ENCODE results near the gene CMYA5.
A peak's percentile ranks its signal among the peaks of the same experiment; 100 is the strongest.

The CMYA5 gene

GRCh38 chr5:79787448-79787847 is 97.8 kb downstream of the CMYA5 start:
- no peak overlapping the region for H3K4me3 ChIP-seq (ENCODE audit: control insufficient read depth, low read depth, low read length)
- TF ChIP-seq, protein P1, sequence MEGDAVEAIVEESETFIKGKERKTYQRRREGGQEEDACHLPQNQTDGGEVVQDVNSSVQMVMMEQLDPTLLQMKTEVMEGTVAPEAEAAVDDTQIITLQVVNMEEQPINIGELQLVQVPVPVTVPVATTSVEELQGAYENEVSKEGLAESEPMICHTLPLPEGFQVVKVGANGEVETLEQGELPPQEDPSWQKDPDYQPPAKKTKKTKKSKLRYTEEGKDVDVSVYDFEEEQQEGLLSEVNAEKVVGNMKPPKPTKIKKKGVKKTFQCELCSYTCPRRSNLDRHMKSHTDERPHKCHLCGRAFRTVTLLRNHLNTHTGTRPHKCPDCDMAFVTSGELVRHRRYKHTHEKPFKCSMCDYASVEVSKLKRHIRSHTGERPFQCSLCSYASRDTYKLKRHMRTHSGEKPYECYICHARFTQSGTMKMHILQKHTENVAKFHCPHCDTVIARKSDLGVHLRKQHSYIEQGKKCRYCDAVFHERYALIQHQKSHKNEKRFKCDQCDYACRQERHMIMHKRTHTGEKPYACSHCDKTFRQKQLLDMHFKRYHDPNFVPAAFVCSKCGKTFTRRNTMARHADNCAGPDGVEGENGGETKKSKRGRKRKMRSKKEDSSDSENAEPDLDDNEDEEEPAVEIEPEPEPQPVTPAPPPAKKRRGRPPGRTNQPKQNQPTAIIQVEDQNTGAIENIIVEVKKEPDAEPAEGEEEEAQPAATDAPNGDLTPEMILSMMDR (conservative IDR thresholded peaks at IDR 0.05; ENCODE audit: control insufficient read depth, insufficient read depth, low read depth, low read length): no peak
- DNase-seq (ENCODE audit: low read depth): no peak

- DNase-seq (ENCODE audit: low read depth): no peak
- TF ChIP-seq, protein P1 (conservative IDR thresholded peaks at IDR 0.05; ENCODE audit: control insufficient read depth, insufficient read depth, low read depth, low read length): no peak
- no peak overlapping the region for H3K4me3 ChIP-seq (ENCODE audit: control insufficient read depth, low read depth, low read length)
Observed at GRCh38 chr5:79791843-79792242, 102.2 kb downstream of the CMYA5 start.

- no peak overlapping the region for H3K4me3 ChIP-seq (ENCODE audit: control insufficient read depth, low read depth, low read length)
- TF ChIP-seq, protein P1 (conservative IDR thresholded peaks at IDR 0.05; ENCODE audit: control insufficient read depth, insufficient read depth, low read depth, low read length): no peak
- no peak for DNase-seq (ENCODE audit: low read depth)
Observed at GRCh38 chr5:79792463-79792862, 102.8 kb downstream of the CMYA5 start.

DNA sequence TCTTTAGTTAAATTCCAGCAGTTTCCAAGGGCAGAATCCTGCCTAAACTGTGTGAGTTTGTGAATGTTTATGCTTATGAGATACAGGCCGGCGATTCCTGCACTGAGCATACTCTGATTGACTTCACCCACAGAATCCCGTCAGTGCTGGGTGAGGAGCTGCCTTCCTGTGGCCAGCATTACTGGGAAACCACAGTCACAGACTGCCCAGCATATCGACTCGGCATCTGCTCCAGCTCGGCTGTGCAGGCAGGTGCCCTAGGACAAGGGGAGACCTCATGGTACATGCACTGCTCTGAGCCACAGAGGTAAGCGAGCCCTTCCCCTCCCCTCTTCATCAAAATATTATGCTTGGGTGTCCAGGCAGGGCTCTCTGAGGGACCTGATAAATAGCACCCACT is 103.7 kb downstream of the CMYA5 start:
- TF ChIP-seq, protein P1 (conservative IDR thresholded peaks at IDR 0.05; ENCODE audit: control insufficient read depth, insufficient read depth, low read depth, low read length): no peak
- no peak overlapping the region for H3K4me3 ChIP-seq (ENCODE audit: control insufficient read depth, low read depth, low read length)
- no peak for DNase-seq (ENCODE audit: low read depth)

DNA sequence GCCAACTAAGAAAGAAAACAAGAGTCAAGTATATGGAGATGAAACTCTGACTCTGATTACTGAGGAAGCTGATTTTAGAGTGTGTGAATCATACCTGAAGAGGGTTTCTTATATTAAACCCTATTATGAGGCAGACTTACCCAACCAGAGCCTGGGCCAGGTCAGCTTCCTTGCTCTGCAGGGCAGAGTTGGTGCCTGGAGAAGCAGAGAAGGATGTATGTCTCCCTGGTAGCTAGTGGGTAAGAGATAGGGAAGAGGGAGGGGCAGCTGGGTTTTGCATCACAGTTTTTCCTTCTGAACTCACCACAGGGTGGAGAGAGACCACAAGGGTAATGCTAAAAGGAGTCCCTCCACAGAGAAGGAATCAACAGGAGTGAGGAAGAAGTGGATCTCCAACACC is 104.1 kb downstream of the CMYA5 start:
- TF ChIP-seq, protein P1 (conservative IDR thresholded peaks at IDR 0.05; ENCODE audit: control insufficient read depth, insufficient read depth, low read depth, low read length): no peak
- DNase-seq (ENCODE audit: low read depth): no peak

GRCh38 chr5:79794347-79794746 is 104.7 kb downstream of the CMYA5 start:
- DNase-seq (ENCODE audit: low read depth): no peak
- TF ChIP-seq, protein P1 (conservative IDR thresholded peaks at IDR 0.05; ENCODE audit: control insufficient read depth, insufficient read depth, low read depth, low read length): no peak
- no peak overlapping the region for H3K4me3 ChIP-seq (ENCODE audit: control insufficient read depth, low read depth, low read length)

More for the DNA sequence above, 104.1 kb downstream of the CMYA5 start:
- no peak overlapping the region for H3K4me3 ChIP-seq (ENCODE audit: control insufficient read depth, low read depth, low read length)

DNA sequence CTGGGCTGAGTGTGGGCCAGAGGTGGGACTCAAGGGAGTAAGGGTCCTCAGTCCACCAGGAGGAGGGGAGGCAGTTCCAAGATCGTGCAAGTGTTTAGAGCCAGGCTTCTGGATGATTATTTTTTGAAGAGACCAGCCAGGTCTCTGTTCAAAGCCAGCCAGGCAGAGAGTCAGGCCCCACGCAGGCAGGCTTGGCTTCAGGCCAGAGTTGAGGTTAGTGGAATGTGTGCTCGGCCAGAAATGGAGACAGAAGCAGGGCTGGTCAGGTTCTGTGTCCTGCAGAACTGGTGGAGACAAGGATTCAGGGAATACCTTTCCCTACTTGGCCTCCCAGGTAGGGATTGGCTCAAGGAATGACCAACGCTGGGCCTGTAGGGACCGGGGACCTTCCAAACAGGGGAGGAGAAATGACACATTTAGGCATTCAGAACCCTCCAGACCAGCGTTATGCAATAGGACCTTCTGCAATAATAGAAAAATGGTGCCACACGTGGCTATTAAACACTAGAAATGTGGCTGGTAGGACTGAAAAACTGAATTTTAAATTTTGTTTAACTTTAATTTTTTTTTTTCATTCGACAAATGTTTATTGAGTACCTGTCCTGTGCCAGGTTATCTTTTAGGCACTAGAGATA is 106.2 kb downstream of the CMYA5 start:
- TF ChIP-seq, protein P1 (conservative IDR thresholded peaks at IDR 0.05; ENCODE audit: control insufficient read depth, insufficient read depth, low read depth, low read length): no peak
- peak; percentile 56 for DNase-seq (ENCODE audit: low read depth)
- H3K4me3 ChIP-seq (ENCODE audit: control insufficient read depth, low read depth, low read length): no peak overlapping the region
